ENCODE measurements around the gene SLIT3. TPM values are rescaled to one million over a fixed set of nuclear protein-coding genes. Genes with fewer than 3 reads are reported as not detected.

Gene SLIT3
- total RNA-seq, 1 experiment from 2014 or later: 0.10 TPM

- CTCF ChIA-PET: no interaction called here
- POLR2A ChIA-PET: no interaction called here
- Histone ChIP-seq H3K27ac (ENCODE audit: low read depth, low read length) (no peak overlapping the region), H3K4me1 (ENCODE audit: control insufficient read depth in 1 of 2, insufficient read depth in 2 of 2, low read length in 2 of 2) (no peaks in the 10 kb centered on the region), H3K27me3 (ENCODE audit: insufficient read depth, low read length) (peaks cover 92% of the 10 kb centered on the region), H3K9ac (ENCODE audit: low read length) (no peak overlapping the region), H3K9me2 (ENCODE audit: insufficient read depth) (no peaks in the 10 kb centered on the region), H3K9me3 (ENCODE audit: control insufficient read depth in 1 of 2, insufficient read depth in 1 of 2, low read depth in 1 of 2, low read length in 2 of 2) (no peaks in the 10 kb centered on the region), H3K4me2 (ENCODE audit: low read length) (no peak overlapping the region), H3K36me3 (ENCODE audit: control insufficient read depth in 1 of 2, insufficient read depth in 2 of 2, low read length in 2 of 2) (no peaks in the 10 kb centered on the region), H4K20me1 (ENCODE audit: insufficient read depth) (no peaks in the 10 kb centered on the region), H3K79me2 (ENCODE audit: insufficient read depth, low read length) (no peaks in the 10 kb centered on the region), H2AFZ (ENCODE audit: low read depth, low read length, poor library complexity, severe bottlenecking) (no peak overlapping the region), H3K4me3 (replicated peaks in 1 of 2; ENCODE audit: low read depth in 1 of 2, low read length in 2 of 2) (no peak overlapping the region)
- intact Hi-C loops (cut with micrococcal nuclease): no loop called here
- RAD21 ChIA-PET (ENCODE audit: low non-redundant PET in 1 of 2, low total read pairs in 2 of 2, uncharacterized antibody in 2 of 2, unreplicated experiment in 2 of 2): no interaction called here
- DNase-seq (ENCODE audit: low read depth, low spot score): no peak
- no peak for ATAC-seq
- TF ChIP-seq, protein P1, sequence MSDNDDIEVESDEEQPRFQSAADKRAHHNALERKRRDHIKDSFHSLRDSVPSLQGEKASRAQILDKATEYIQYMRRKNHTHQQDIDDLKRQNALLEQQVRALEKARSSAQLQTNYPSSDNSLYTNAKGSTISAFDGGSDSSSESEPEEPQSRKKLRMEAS (IDR thresholded peaks at IDR 0.05): no peak
- TF ChIP-seq FOSL1 (IDR thresholded peaks at IDR 0.05; ENCODE audit: low read depth): no peak
- TF ChIP-seq SRF (IDR thresholded peaks at IDR 0.05; ENCODE audit: low read depth): no peak
- TF ChIP-seq EGR1 (IDR thresholded peaks at IDR 0.05; ENCODE audit: low read depth): no peak
- no peak for TF ChIP-seq ELF1 (IDR thresholded peaks at IDR 0.05; ENCODE audit: borderline replicate concordance, low read depth)
- TF ChIP-seq CEBPB (IDR thresholded peaks at IDR 0.05; ENCODE audit: low read depth): no peak
- TF ChIP-seq ZNF274 (IDR thresholded peaks at IDR 0.05; ENCODE audit: low read depth, low read length): no peak
- no peak for TF ChIP-seq POLR2A (IDR thresholded peaks at IDR 0.05; ENCODE audit: borderline replicate concordance, extremely low read depth, insufficient read depth, insufficient read length)
- TF ChIP-seq SIN3A (IDR thresholded peaks at IDR 0.05; ENCODE audit: low read depth): no peak
- TF ChIP-seq JUND (IDR thresholded peaks at IDR 0.05): no peak
- no peak for TF ChIP-seq YY1 (IDR thresholded peaks at IDR 0.05; ENCODE audit: extremely low read depth, insufficient replicate concordance, low read depth, low read length)
- BruUV-seq (replicated peaks): no TSS peak
Measured at GRCh38 chr5:168847511-168848073, 453.3 kb downstream of the SLIT3 start.

GRCh38 chr5:168844922-168845296 is 456.0 kb downstream of the SLIT3 start:
- H3K9me3 ChIP-seq (ENCODE audit: control insufficient read depth in 1 of 2, insufficient read depth in 1 of 2, low read depth in 1 of 2, low read length in 2 of 2): no peaks in the 10 kb centered on the region
- H3K79me2 ChIP-seq (ENCODE audit: insufficient read depth, low read length): no peaks in the 10 kb centered on the region
- intact Hi-C loops (cut with micrococcal nuclease): no loop called here
- H3K4me3 ChIP-seq (replicated peaks in 1 of 2; ENCODE audit: low read depth in 1 of 2, low read length in 2 of 2): no peak overlapping the region
- BruUV-seq (replicated peaks): no TSS peak
- no peak overlapping the region for H3K27ac ChIP-seq (ENCODE audit: low read depth, low read length)
- H3K4me2 ChIP-seq (ENCODE audit: low read length): no peak overlapping the region
- H3K27me3 ChIP-seq (ENCODE audit: insufficient read depth, low read length): peaks cover 97% of the 10 kb centered on the region
- ATAC-seq: no peak
- H3K36me3 ChIP-seq (ENCODE audit: control insufficient read depth in 1 of 2, insufficient read depth in 2 of 2, low read length in 2 of 2): no peaks in the 10 kb centered on the region
- ChIA-PET RAD21 (ENCODE audit: low non-redundant PET in 1 of 2, low total read pairs in 2 of 2, uncharacterized antibody in 2 of 2, unreplicated experiment in 2 of 2) (no interaction called here), POLR2A (no interaction called here), CTCF (no interaction called here)
- H2AFZ ChIP-seq (ENCODE audit: low read depth, low read length, poor library complexity, severe bottlenecking): no peak overlapping the region
- no peaks in the 10 kb centered on the region for H3K9me2 ChIP-seq (ENCODE audit: insufficient read depth)
- no peaks in the 10 kb centered on the region for H4K20me1 ChIP-seq (ENCODE audit: insufficient read depth)
- H3K9ac ChIP-seq (ENCODE audit: low read length): no peak overlapping the region
- no peak for DNase-seq (ENCODE audit: low read depth, low spot score)
- H3K4me1 ChIP-seq (ENCODE audit: control insufficient read depth in 1 of 2, insufficient read depth in 2 of 2, low read length in 2 of 2): no peaks in the 10 kb centered on the region
- TF ChIP-seq ZNF274 (IDR thresholded peaks at IDR 0.05; ENCODE audit: low read depth, low read length): no peak
- TF ChIP-seq TCF7L2 (IDR thresholded peaks at IDR 0.05; ENCODE audit: borderline replicate concordance, extremely low read depth, insufficient read depth, insufficient read length): no peak
- TF ChIP-seq ZBTB33 (IDR thresholded peaks at IDR 0.05; ENCODE audit: extremely low read depth, insufficient replicate concordance, low read length): no peak
- TF ChIP-seq EGR1 (IDR thresholded peaks at IDR 0.05; ENCODE audit: low read depth): no peak
- no peak for TF ChIP-seq CBX3 (IDR thresholded peaks at IDR 0.05; ENCODE audit: low read depth)
- TF ChIP-seq CTCF (IDR thresholded peaks at IDR 0.05 in 2 of 3, conservative IDR thresholded peaks at IDR 0.05 in 1 of 3; ENCODE audit: borderline replicate concordance in 1 of 3, insufficient read depth in 1 of 3, low read depth in 2 of 3, low read length in 2 of 3): no peak
- TF ChIP-seq YY1 (IDR thresholded peaks at IDR 0.05; ENCODE audit: extremely low read depth, insufficient replicate concordance, low read depth, low read length): no peak
- no peak for TF ChIP-seq ELF1 (IDR thresholded peaks at IDR 0.05; ENCODE audit: borderline replicate concordance, low read depth)
- TF ChIP-seq ATF3 (IDR thresholded peaks at IDR 0.05): no peak
- TF ChIP-seq POLR2AphosphoS5 (IDR thresholded peaks at IDR 0.05; ENCODE audit: low read depth, low read length): no peak

Measured in HCT116 (cell line).